ENCODE data around the gene GPBAR1. TPM values are rescaled to one million over a fixed set of nuclear protein-coding genes. Genes with fewer than 3 reads are reported as not detected.

The GPBAR1 gene
- total and polyA plus RNA-seq, 12 donors = 0.36 to 3.7 (median 1.5) TPM

- peaks cover 16 to 72% (median 48%) of the 10 kb centered on the region in 9 donors for H3K4me1 ChIP-seq
- ATAC-seq = peak; percentile 83 to 96 (median 88)
- intact Hi-C loops (cut with DNase I) = loop anchor here in 6 of 10 donors (1.0 to 10.0 kb wide), 8 partner anchors 22 to 272 kb away; partner anchors contain the start of genes CTDSP1 (in 4 of the 6), AAMP (in 1 of the 6), ARPC2 (in 1 of the 6) and CNOT9 (in 1 of the 6)
- H3K36me3 ChIP-seq = no peaks in the 10 kb centered on the region
- 5 to 6% methylated on average over 60 to 63 of the region's 63 CpGs for WGBS, 2 donors
- peak within 1 kb of the TSS; percentile 71 to 99 (median 92) for H3K4me3 ChIP-seq
- H3K27me3 ChIP-seq = no peaks in the 10 kb centered on the region
- no peaks in the 10 kb centered on the region for H3K9me3 ChIP-seq
- DNase-seq = peak; percentile 74 to 85
- peak; percentile 76 to 99 (median 96) for TF ChIP-seq CTCF (IDR thresholded peaks at IDR 0.05)
- peak within 1 kb of the TSS; percentile 95 to 100 (median 98) for H3K27ac ChIP-seq
Observed at GRCh38 chr2:218292048-218293014, 31.5 kb downstream of the GPBAR1 start, which contains the start of gene TMBIM1. TMBIM1 (minus strand) TSS chr2:218292503; CDS start chr2:218282141, 10,362 bp downstream.

DNA sequence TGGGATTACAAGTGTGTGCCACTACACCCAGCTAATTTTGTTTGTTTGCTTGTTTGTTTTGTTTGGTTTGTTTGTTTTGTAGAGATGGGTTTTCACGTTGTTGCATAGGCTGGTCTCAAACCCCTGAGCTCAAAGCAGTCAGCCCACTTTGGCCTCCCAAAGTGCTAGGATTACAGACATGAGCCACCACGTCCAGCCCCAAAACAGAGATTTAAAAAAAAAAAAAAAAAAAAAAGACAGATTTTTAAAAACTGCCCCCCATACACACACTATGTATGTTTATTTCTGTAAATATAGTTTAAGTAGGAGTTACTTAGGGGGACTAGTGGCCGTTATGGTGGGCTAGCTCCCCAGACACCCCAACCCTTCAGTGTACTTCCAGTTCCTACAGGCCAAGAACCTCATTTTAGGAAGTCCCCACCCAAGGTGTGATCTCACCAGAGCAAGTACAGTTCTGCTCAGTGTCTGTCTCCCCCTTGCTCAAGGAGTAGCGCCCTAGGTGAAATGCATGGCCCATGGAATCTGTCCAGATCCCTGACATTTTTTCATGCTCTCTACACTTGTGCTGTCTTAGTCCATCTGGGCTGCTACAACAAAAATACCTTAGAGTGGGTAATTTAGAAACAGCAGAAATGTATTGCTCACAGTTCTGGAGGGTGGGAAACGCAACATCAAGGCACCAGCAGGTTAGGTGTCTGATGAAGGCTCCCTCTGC lies 33.1 kb downstream of the GPBAR1 start:
- H3K4me3 ChIP-seq = no peak overlapping the region
- intact Hi-C loops (cut with DNase I) = loop anchor here in 5 of 10 donors (2.0 to 10.0 kb wide), 6 partner anchors 77 to 271 kb away; partner anchors contain the start of genes CTDSP1 (in 4 of the 5), ARPC2 (in 1 of the 5), CNOT9 (in 1 of the 5) and USP37 (in 1 of the 5)
- WGBS, 2 donors = 70 to 74% methylated on average over 5 of the region's 5 CpGs
- peak overlapping the region in 1 of 10 donors; percentile 100 for H3K27ac ChIP-seq
- H3K36me3 ChIP-seq = no peaks in the 10 kb centered on the region
- H3K9me3 ChIP-seq = no peaks in the 10 kb centered on the region
- TF ChIP-seq CTCF (IDR thresholded peaks at IDR 0.05) = no peak
- no peaks in the 10 kb centered on the region for H3K27me3 ChIP-seq
- DNase-seq = no peak
- H3K4me1 ChIP-seq = peaks cover 12 to 56% (median 35%) of the 10 kb centered on the region in 9 donors
- no peak for ATAC-seq

- H3K9me3 ChIP-seq = no peaks in the 10 kb centered on the region
- WGBS, 2 donors = 86 to 89% methylated on average over 5 of the region's 5 CpGs
- H3K27me3 ChIP-seq = no peaks in the 10 kb centered on the region
- peak overlapping the region in 2 of 10 donors; percentile 27 to 46 for H3K27ac ChIP-seq
- DNase-seq (no peak), ATAC-seq (no peak)
- H3K4me3 ChIP-seq = no peak overlapping the region
- H3K36me3 ChIP-seq = no peaks in the 10 kb centered on the region
- H3K4me1 ChIP-seq = peaks cover 12 to 50% (median 28%) of the 10 kb centered on the region in 9 donors
- TF ChIP-seq CTCF (IDR thresholded peaks at IDR 0.05) = no peak
- intact Hi-C loops (cut with DNase I) = loop anchor here in 5 of 10 donors (5.0 to 10.0 kb wide), 5 partner anchors 100 to 270 kb away; partner anchors contain the start of genes CTDSP1 (in 4 of the 5), CNOT9 (in 1 of the 5) and USP37 (in 1 of the 5)
Observed at GRCh38 chr2:218294430-218295022, 33.7 kb downstream of the GPBAR1 start.
